ENCODE results near the gene ABLIM1. TPM values are rescaled to one million over a fixed set of nuclear protein-coding genes. Genes with fewer than 3 reads are reported as not detected.

ABLIM1 gene
- total RNA-seq, 1 donor from 2014 or later = 35.8 TPM

GRCh38 chr10:114458216-114458920 is 199.7 kb downstream of the ABLIM1 start:
- H3K4me1 Mint-ChIP-seq = peaks cover 14% of the 10 kb centered on the region
- TF ChIP-seq CTCF (conservative IDR thresholded peaks at IDR 0.05) = no peak
- H3K27ac Mint-ChIP-seq (ENCODE audit: unreplicated experiment) = no peak overlapping the region
- H3K27me3 Mint-ChIP-seq (ENCODE audit: low read depth) = no peaks in the 10 kb centered on the region
- H3K36me3 Mint-ChIP-seq (ENCODE audit: low read depth) = peaks cover 5% of the 10 kb centered on the region
- no peaks in the 10 kb centered on the region for H3K9me3 Mint-ChIP-seq
- no peak overlapping the region for H3K4me3 Mint-ChIP-seq
- no peak for DNase-seq (ENCODE audit: low read depth, low spot score)

GRCh38 chr10:114453576-114453975 is 204.5 kb downstream of the ABLIM1 start:
- Mint-ChIP-seq H3K36me3 (ENCODE audit: low read depth) (peaks cover 6% of the 10 kb centered on the region), H3K9me3 (no peaks in the 10 kb centered on the region), H3K27me3 (ENCODE audit: low read depth) (no peaks in the 10 kb centered on the region), H3K4me3 (no peak overlapping the region), H3K27ac (ENCODE audit: unreplicated experiment) (no peak overlapping the region), H3K4me1 (peaks cover 5% of the 10 kb centered on the region)
- DNase-seq (ENCODE audit: low read depth, low spot score) = no peak
- no peak for TF ChIP-seq CTCF (conservative IDR thresholded peaks at IDR 0.05)

- H3K9me3 Mint-ChIP-seq = no peaks in the 10 kb centered on the region
- H3K4me1 Mint-ChIP-seq = no peaks in the 10 kb centered on the region
- H3K27me3 Mint-ChIP-seq (ENCODE audit: low read depth) = no peaks in the 10 kb centered on the region
- peaks cover 4% of the 10 kb centered on the region for H3K36me3 Mint-ChIP-seq (ENCODE audit: low read depth)
- TF ChIP-seq CTCF (conservative IDR thresholded peaks at IDR 0.05) = no peak
- H3K27ac Mint-ChIP-seq (ENCODE audit: unreplicated experiment) = no peak overlapping the region
- DNase-seq (ENCODE audit: low read depth, low spot score) = no peak
- no peak overlapping the region for H3K4me3 Mint-ChIP-seq
Measured at GRCh38 chr10:114448897-114449296, 209.2 kb downstream of the ABLIM1 start.

- no peaks in the 10 kb centered on the region for H3K9me3 Mint-ChIP-seq
- TF ChIP-seq CTCF (conservative IDR thresholded peaks at IDR 0.05) = no peak
- H3K27me3 Mint-ChIP-seq (ENCODE audit: low read depth) = no peaks in the 10 kb centered on the region
- no peak overlapping the region for H3K4me3 Mint-ChIP-seq
- no peak for DNase-seq (ENCODE audit: low read depth, low spot score)
- peaks cover 4% of the 10 kb centered on the region for H3K36me3 Mint-ChIP-seq (ENCODE audit: low read depth)
- no peaks in the 10 kb centered on the region for H3K4me1 Mint-ChIP-seq
- no peak overlapping the region for H3K27ac Mint-ChIP-seq (ENCODE audit: unreplicated experiment)
Measured at GRCh38 chr10:114445332-114445731, 212.7 kb downstream of the ABLIM1 start.

- Mint-ChIP-seq H3K4me1 (no peaks in the 10 kb centered on the region), H3K9me3 (no peaks in the 10 kb centered on the region), H3K4me3 (no peak overlapping the region), H3K36me3 (ENCODE audit: low read depth) (peaks cover 4% of the 10 kb centered on the region), H3K27ac (ENCODE audit: unreplicated experiment) (no peak overlapping the region), H3K27me3 (ENCODE audit: low read depth) (no peaks in the 10 kb centered on the region)
- no peak for TF ChIP-seq CTCF (conservative IDR thresholded peaks at IDR 0.05)
- DNase-seq (ENCODE audit: low read depth, low spot score) = no peak
Measured at GRCh38 chr10:114444819-114445218, 213.3 kb downstream of the ABLIM1 start.
